Stimulated activated CD8-positive, alpha-beta memory T cell treated with anti-CD3 and anti-CD28 coated beads, Interleukin-4, amount 100 ng/mL, for 4 hours (primary cell): ENCODE measurements around the gene TTC9.

Experiments used
- DNase-seq, 2 donors: peaks; one replicate each; pipeline ENCODE4 v3.0.0-alpha.2; 2020; ENCODE audit warnings: low read depth in 2 of 2, low spot score in 1 of 2

TTC9 gene

GRCh38 chr14:70711451-70711850, 69.7 kb downstream of the TTC9 start:
- no peak for DNase-seq

- DNase-seq: no peak
Observed at GRCh38 chr14:70713096-70713495, 71.4 kb downstream of the TTC9 start.

GRCh38 chr14:70713511-70713916, 71.8 kb downstream of the TTC9 start:
- DNase-seq: no peak

GRCh38 chr14:70714055-70714550, 72.4 kb downstream of the TTC9 start:
- DNase-seq: peak in 1 of 2 donors; percentile 32

GRCh38 chr14:70716483-70716882, 74.8 kb downstream of the TTC9 start:
- no peak for DNase-seq

- DNase-seq: no peak
Observed at GRCh38 chr14:70716958-70717357, 75.2 kb downstream of the TTC9 start.

GRCh38 chr14:70718383-70719118, 76.8 kb downstream of the TTC9 start:
- no peak for DNase-seq

- no peak for DNase-seq
Observed at GRCh38 chr14:70721542-70721941, 79.8 kb downstream of the TTC9 start.

GRCh38 chr14:70722418-70722817, 80.7 kb downstream of the TTC9 start:
- DNase-seq: no peak

GRCh38 chr14:70723276-70723675, 81.6 kb downstream of the TTC9 start:
- DNase-seq: no peak

GRCh38 chr14:70724110-70724509, 82.4 kb downstream of the TTC9 start:
- no peak for DNase-seq

- no peak for DNase-seq
Observed at GRCh38 chr14:70724944-70725343, 83.2 kb downstream of the TTC9 start.
